Subcutaneous abdominal adipose tissue (tissue), 5 donors: ENCODE data around the gene PSMD1.
"Not testable (repeated sequence)": the region's sequence is repeated elsewhere in the genome, so short reads cannot be mapped to it uniquely, and the experiment has no call there.

ENCODE experiments used
- H3K27ac ChIP-seq: one replicate; pipeline ENCODE4 v1.7.0; 2013; ENCODE audit warnings: low read depth, mild to moderate bottlenecking, inconsistent platforms, low read length, moderate library complexity
- H3K27me3 ChIP-seq, 5 donors: one replicate each; pipeline ENCODE4 v1.7.0; 2013; ENCODE audit warnings: low read length in 5 of 5, inconsistent platforms in 1 of 5; ENCODE audit not compliant: control insufficient read depth in 5 of 5, insufficient read depth in 4 of 5
- H3K36me3 ChIP-seq, 5 donors: one replicate each; pipeline ENCODE4 v1.7.0; 2013; ENCODE audit warnings: low read length in 5 of 5; ENCODE audit not compliant: control insufficient read depth in 5 of 5, insufficient read depth in 5 of 5
- H3K4me1 ChIP-seq, 5 donors: one replicate each; pipeline ENCODE4 v1.7.0; 2013; ENCODE audit warnings: low read length in 5 of 5, mild to moderate bottlenecking in 3 of 5, moderate library complexity in 1 of 5; ENCODE audit not compliant: control insufficient read depth in 5 of 5, insufficient read depth in 5 of 5
- H3K4me3 ChIP-seq, 5 donors: one replicate each; pipeline ENCODE4 v1.7.0; 2013; ENCODE audit warnings: low read length in 5 of 5, low read depth in 1 of 5
- H3K9ac ChIP-seq, 5 donors: one replicate each; pipeline ENCODE4 v1.7.0; 2013; ENCODE audit warnings: low read length in 5 of 5, mild to moderate bottlenecking in 4 of 5, moderate library complexity in 3 of 5
- H3K9me3 ChIP-seq, 5 donors: one replicate each; pipeline ENCODE4 v1.7.0; 2013; ENCODE audit warnings: low read length in 5 of 5; ENCODE audit not compliant: control insufficient read depth in 5 of 5
- donor health status: healthy.
- donor health status: healthy.
- donor health status: healthy.
- donor health status: healthy.
- donor health status: healthy.

The PSMD1 gene

DNA sequence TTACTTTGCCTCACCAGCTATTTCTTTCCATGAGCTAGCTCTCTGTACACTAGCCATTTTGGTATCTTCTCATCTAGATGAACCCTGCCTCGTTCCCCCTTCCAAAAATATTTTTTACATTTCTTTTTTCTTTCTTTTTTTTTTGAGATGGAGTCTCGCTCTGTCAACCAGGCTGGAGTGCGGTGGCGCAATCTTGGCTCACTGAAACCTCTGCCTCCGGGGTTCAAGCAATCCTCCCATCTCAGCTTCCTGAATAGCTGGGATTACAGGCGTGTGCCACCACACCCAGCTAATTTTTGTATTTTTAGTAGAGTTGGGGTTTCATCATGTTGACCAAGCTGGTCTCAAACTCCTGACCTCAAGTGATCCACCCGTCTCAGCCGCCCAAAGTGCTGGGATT lies 10.9 kb downstream of the PSMD1 start:
- H3K27ac ChIP-seq, H3K4me3 ChIP-seq, H3K4me1 ChIP-seq, H3K9me3 ChIP-seq, H3K27me3 ChIP-seq, H3K9ac ChIP-seq: not testable (repeated sequence)
- H3K36me3 ChIP-seq: peaks cover 67 to 83% (median 76%) of the 10 kb centered on the region in 5 donors

DNA sequence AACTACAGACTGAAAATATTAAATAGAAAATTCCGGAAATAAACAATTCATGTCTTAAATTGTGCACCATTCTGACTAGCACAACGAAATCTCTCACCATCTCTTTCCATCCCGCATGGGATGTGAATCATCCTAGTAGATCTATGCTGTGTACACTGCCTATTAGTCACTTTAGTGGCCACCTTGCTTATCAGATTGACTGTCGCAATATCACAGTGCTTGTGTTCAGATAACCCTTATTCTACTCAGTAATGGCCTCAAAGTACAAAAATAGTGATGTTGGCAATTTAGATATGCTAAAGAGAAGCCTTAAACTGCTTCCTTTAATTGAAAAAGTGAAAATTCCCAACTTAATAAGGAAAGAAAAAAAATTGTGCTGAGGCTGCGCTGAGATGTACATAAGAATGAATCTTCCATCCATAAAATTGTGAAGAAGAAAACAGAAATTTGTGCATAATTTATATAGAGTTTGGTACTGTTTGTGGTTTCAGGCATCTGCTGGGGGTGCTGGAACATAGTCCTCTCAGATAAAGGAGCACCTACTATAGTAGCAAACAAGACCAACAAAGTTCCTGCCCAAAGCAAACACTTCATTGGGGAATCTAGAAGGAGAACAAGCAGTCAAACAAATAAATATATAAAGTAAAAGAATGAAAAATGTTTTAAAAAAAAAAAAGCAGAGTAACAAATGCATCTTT lies 12.0 kb downstream of the PSMD1 start:
- Histone ChIP-seq H3K36me3 (peaks cover 65 to 81% (median 75%) of the 10 kb centered on the region in 5 donors), H3K4me1 (no peaks in the 10 kb centered on the region), H3K27ac (no peak overlapping the region)

DNA sequence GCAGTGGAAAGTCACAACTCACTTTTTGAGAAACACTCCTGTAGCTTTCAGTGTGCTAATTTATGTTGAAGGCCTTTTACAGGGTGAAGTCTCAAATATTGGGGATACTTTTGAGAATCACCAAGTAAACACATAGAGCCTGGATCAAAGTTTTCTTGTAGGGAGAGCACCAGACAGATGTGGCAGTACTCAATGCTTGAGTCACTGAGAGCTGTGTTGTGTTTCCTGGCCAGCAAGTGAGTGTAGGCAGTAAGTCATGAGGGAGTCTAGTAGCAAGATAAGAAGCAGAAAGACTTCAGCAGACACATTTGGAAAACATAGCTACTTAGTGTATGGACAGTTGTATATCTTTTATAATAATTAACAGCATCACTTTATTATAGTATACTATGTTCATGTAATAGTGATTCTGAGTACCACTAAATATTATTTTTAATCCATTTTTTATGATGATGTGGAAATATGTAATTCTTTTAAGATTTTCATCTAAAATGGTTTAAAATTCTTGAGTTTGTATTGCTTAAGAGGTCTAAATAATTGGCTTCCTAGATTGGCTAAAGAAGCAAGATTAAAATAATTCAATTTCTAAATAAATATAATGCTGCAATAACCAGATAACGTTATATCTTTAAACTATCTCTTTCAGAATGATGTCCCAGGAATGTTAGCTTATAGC lies 12.8 kb downstream of the PSMD1 start:
- Histone ChIP-seq H3K27ac (no peak overlapping the region), H3K9me3 (no peaks in the 10 kb centered on the region), H3K4me3 (no peak overlapping the region), H3K27me3 (no peaks in the 10 kb centered on the region), H3K36me3 (peaks cover 59 to 77% (median 68%) of the 10 kb centered on the region in 5 donors), H3K9ac (no peak overlapping the region), H3K4me1 (no peaks in the 10 kb centered on the region)

More for the DNA sequence above, 12.0 kb downstream of the PSMD1 start:
- H3K4me3 ChIP-seq: no peak overlapping the region
- H3K9ac ChIP-seq: no peak overlapping the region
- H3K27me3 ChIP-seq: no peaks in the 10 kb centered on the region
- no peaks in the 10 kb centered on the region for H3K9me3 ChIP-seq

DNA sequence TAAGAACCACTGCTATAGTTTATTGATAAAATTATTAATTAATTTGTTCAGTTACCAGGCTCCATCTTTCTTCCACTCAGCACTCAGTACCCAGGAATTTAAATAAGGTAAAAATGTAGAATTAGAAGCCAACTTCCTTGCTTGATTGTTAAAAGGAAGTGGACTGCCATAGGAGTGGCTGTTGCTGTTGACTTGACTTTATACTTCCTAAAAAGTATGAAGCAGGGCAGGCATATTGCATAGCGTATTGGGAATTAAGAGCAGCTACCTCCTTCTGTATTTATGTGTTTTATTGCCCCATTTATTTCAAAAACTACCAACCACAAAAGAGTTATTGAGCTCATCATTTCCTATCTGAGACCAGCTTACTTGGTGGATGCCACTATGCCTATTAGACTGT lies 27.9 kb downstream of the PSMD1 start:
- Histone ChIP-seq H3K4me3 (no peak overlapping the region), H3K27me3 (no peaks in the 10 kb centered on the region), H3K36me3 (peaks cover 61 to 98% (median 92%) of the 10 kb centered on the region in 5 donors), H3K27ac (no peak overlapping the region), H3K9me3 (no peaks in the 10 kb centered on the region), H3K9ac (no peak overlapping the region), H3K4me1 (no peaks in the 10 kb centered on the region)

DNA sequence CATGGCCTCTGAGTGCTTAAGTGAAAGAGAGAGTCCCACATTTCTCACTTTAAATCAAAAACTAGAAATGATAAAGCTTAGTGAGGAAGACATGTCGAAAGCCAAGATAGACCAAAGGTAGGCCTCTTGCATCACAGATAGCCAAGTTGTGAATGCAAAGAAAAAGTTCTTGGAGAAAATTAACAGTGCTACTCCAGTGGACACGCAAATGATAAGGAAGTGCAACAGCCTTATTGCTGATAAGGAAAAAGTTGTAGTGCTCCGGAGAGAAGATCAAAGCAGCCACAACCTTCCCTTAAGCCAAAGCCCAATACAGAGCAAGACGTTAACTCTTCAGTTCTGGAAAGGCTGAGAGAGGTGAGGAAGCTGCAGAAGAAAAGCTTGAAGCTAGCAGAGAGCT lies 32.1 kb downstream of the PSMD1 start:
- H3K27ac ChIP-seq: no peak overlapping the region
- H3K4me3 ChIP-seq: no peak overlapping the region
- no peaks in the 10 kb centered on the region for H3K4me1 ChIP-seq
- H3K36me3 ChIP-seq: peaks cover 39 to 87% (median 74%) of the 10 kb centered on the region in 5 donors
- H3K27me3 ChIP-seq: no peaks in the 10 kb centered on the region
- H3K9ac ChIP-seq: no peak overlapping the region
- H3K9me3 ChIP-seq: no peaks in the 10 kb centered on the region

DNA sequence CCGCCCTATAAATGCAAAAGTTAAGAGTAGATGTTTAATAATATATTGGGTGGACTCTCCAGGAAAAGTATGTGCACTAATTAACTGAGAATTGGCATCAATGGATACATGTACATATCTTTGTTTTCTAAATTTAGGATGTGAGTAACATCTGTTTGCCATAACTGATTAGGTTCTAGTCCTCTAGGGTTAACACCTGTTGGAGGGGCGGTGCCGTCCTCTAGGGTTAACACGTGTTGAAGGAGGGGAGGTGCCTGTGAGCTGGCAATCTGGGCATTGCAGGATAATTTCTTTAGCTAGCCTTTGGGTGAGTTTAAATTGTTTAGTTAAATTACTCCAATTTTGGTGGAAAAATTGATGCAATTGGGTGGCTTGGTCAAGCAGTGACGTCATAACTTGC lies 37.3 kb downstream of the PSMD1 start:
- H3K9me3 ChIP-seq: peaks cover 0 to 2% (median 2%) of the 10 kb centered on the region in 5 donors
- H3K27me3 ChIP-seq: no peaks in the 10 kb centered on the region
- H3K27ac ChIP-seq: no peak overlapping the region
- no peak overlapping the region for H3K9ac ChIP-seq
- peaks cover 21 to 49% (median 41%) of the 10 kb centered on the region in 5 donors for H3K36me3 ChIP-seq
- no peak overlapping the region for H3K4me3 ChIP-seq
- no peaks in the 10 kb centered on the region for H3K4me1 ChIP-seq

DNA sequence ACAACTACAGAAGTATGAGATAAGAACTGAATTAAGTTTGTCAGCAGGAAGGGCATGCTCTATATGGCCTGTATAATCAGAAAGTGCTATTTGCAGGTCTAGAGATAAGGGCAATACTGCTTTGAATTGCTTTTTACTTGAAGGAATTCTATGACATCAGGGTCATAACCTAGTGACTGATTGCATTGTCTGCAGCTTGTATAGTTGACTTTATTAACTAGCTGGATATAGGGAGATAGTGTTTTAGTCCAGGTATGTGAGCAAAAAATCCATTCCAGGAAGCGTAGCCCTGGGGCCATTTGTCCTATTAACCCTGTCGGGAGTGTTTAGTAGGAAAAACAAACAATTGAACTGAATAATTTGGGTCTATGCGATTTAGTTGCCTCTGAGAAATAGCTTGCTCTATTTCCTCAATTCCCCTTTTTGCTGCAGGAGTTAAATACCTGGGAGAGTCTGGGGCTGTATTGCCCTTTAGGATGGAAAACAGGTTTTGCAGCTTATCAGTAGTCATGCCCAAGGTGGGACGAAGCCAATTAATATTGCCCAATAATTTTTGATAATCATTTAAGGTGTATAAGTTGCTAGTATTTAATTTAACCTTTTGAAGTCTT lies 38.2 kb downstream of the PSMD1 start:
- peaks cover 6 to 12% (median 11%) of the 10 kb centered on the region in 5 donors for H3K9me3 ChIP-seq
- no peak overlapping the region for H3K4me3 ChIP-seq
- no peaks in the 10 kb centered on the region for H3K4me1 ChIP-seq
- H3K27me3 ChIP-seq: no peaks in the 10 kb centered on the region
- no peak overlapping the region for H3K9ac ChIP-seq
- H3K27ac ChIP-seq: no peak overlapping the region
- peaks cover 24 to 48% (median 41%) of the 10 kb centered on the region in 5 donors for H3K36me3 ChIP-seq

DNA sequence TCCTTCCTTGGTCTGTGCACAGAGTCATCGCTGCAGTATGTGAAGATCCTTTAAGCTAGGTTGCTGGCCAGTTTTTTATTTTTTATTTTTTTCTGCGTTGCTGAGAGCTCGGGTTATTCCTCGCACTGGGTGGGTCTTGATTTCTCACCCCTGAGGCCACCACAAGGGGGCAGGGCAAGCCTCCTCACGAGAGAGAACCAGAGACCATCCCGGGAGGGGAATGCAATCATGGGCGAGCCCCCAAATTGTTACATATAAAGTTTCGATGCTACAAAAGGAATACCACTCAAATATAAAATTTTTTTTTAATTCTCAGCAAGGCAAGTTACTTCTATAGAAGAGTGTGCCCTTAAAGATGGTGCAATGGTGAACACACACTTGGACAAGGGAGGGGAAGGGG lies 43.3 kb downstream of the PSMD1 start:
- Histone ChIP-seq H3K27ac (no peak overlapping the region), H3K4me3 (peak overlapping the region in 1 of 5 donors; percentile 18), H3K9me3 (peaks cover 6 to 22% (median 17%) of the 10 kb centered on the region in 5 donors), H3K27me3 (no peaks in the 10 kb centered on the region), H3K36me3 (peaks cover 26 to 52% (median 41%) of the 10 kb centered on the region in 5 donors), H3K4me1 (no peaks in the 10 kb centered on the region), H3K9ac (no peak overlapping the region)

DNA sequence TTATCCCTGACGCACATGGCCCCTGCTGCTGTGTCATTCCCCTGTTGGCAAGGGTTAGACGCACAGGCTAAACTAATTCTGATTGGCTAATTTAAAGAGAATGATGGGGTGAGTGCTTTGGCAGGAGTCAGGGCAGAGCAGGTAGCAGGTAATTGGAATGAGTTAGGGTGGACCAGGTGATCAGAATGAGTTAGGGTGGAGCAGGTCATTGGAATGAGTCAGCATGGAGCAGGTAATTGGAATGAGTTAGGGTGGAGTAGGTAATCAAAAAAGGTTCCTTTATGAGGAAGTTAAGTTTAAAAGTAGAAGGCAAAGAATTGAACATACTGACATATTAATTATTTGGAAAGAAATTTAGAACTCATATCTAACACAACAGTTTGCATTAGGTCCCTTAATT lies 43.7 kb downstream of the PSMD1 start:
- H3K9me3 ChIP-seq: peaks cover 6 to 22% (median 17%) of the 10 kb centered on the region in 5 donors
- H3K27ac ChIP-seq: not testable (repeated sequence)
- H3K36me3 ChIP-seq: peaks cover 26 to 52% (median 37%) of the 10 kb centered on the region in 5 donors

DNA sequence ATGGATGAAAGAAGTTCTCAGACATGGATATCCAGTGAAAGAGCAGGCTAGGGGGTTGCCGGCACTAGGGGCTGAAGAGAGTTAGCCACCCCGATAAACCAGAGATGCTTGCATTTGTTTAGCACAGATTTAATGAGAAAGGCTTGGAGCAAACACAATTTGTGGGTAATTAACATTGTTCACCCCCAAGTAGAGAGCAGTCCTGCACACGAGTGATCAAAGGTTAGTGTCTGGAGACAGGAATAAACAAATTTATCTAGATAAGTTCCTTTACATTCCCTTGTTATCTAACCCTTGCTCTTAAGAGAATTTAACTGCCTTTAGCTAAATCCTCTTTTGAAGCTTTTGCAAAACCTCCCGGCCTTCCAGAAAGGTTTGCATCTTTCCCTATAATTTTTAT lies 44.3 kb downstream of the PSMD1 start:
- H3K36me3 ChIP-seq: peaks cover 26 to 51% (median 36%) of the 10 kb centered on the region in 5 donors
- no peaks in the 10 kb centered on the region for H3K4me1 ChIP-seq
- no peak overlapping the region for H3K27ac ChIP-seq
- H3K4me3 ChIP-seq: no peak overlapping the region
- H3K9me3 ChIP-seq: peaks cover 6 to 22% (median 17%) of the 10 kb centered on the region in 5 donors
- H3K27me3 ChIP-seq: no peaks in the 10 kb centered on the region
- no peak overlapping the region for H3K9ac ChIP-seq

More for the DNA sequence above, 43.7 kb downstream of the PSMD1 start:
- not testable (repeated sequence) for H3K27me3 ChIP-seq, H3K4me1 ChIP-seq, H3K4me3 ChIP-seq, H3K9ac ChIP-seq
